Uterus (tissue), 4 donors: ENCODE data around the gene THSD8. TPM values are rescaled to one million over a fixed set of nuclear protein-coding genes. Genes with fewer than 3 reads are reported as not detected.
"Not testable (repeated sequence)": the region's sequence is repeated elsewhere in the genome, so short reads cannot be mapped to it uniquely, and the experiment has no call there.

ENCODE experiments used
- DNase-seq, 2 donors: peaks; one replicate each; pipeline ENCODE4 v3.0.0-alpha.2; 2019 to 2020
- H3K27ac ChIP-seq, 2 donors: fragments of 200-600 bp; sonication (generic); 1 replicate in 1 of 2; 2 replicates in 1 of 2; pipeline ENCODE4 v1.5.1; 2016 to 2018
- H3K27me3 ChIP-seq, 2 donors: fragments of 200-600 bp; sonication (generic); one replicate each; pipeline ENCODE4 v1.5.1; 2018 to 2019; ENCODE audit warnings: control low read depth in 1 of 2
- H3K36me3 ChIP-seq, 2 donors: fragments of 200-600 bp; sonication (generic); one replicate each; pipeline ENCODE4 v1.5.1; 2019; ENCODE audit warnings: control low read depth in 1 of 2
- H3K4me1 ChIP-seq, 2 donors: fragments of 200-600 bp; sonication (generic); one replicate each; pipeline ENCODE4 v1.5.1; 2018 to 2019; ENCODE audit warnings: control low read depth in 1 of 2
- H3K4me3 ChIP-seq, 2 donors: fragments of 200-600 bp; sonication (generic); 1 replicate in 1 of 2; 2 replicates in 1 of 2; pipeline ENCODE4 v1.5.1; 2018 to 2019; ENCODE audit warnings: mild to moderate bottlenecking in 1 of 2
- H3K9me3 ChIP-seq, 2 donors: fragments of 200-600 bp; sonication (generic); one replicate each; pipeline ENCODE4 v1.5.1; 2019; ENCODE audit warnings: control low read depth in 1 of 2
- POLR2A ChIP-seq, 2 donors: fragments of 450-650 bp; IDR thresholded peaks; one replicate each; pipeline ENCODE4 v1.6.1; 2016; ENCODE audit warnings: antibody characterized with exemption in 2 of 2, mild to moderate bottlenecking in 1 of 2, moderate library complexity in 1 of 2
- intact Hi-C: fragments of 100-400 bp; cut with DNase I; formaldehyde crosslinking; loops from one replicate; pipeline ENCODE4 v1.15.1; 2023; ENCODE audit warnings: low total_unique reads
- total RNA-seq, 4 donors: library from RNA; depleted of rRNA in 3 of 4; stranded (reverse); fragments of >200 nt in 3 of 4; gene quantifications; one replicate each; pipeline versions ENCODE4 v1.1.0 to v1.2.4, GENCODE V29; 2014 to 2023
- TF ChIP-seq, protein P1 (sequence below), 4 experiments: fragments of 200-600 bp in 2 of 4; fragments of 450-650 bp in 2 of 4; sonication (generic) in 2 of 4; IDR thresholded peaks; one replicate each; pipeline ENCODE4 v1.5.1; 2016 to 2019; ENCODE audit warnings: antibody characterized with exemption in 4 of 4, mild to moderate bottlenecking in 2 of 4, moderate library complexity in 1 of 4
- donor health status: DM: yes; HTN: yes; CAD: no.

Gene THSD8
- total RNA-seq, 4 donors from 2014 or later, result 4.1 TPM; not detected in 3

DNA sequence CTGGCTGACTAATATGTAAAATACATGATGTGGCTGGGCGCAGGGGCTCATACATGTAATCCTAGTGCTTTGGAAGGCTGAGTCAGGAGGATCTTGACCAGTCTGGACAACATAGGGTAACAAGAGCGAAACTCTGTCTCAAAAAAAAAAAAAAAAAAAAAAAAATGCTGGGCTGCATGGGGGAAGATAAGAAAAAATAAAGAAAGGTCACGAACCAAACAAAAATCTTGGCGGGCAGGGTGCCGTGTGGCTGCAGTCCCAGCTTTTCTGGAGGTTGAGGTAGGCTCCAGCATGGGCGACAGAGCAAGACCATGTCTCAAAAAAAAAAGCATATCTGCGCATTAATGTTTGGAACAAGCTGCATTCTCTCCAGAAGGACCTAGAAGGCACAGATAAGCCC, 13.2 kb downstream of the THSD8 start:
- no peak overlapping the region for H3K4me3 ChIP-seq
- no peaks in the 10 kb centered on the region for H3K36me3 ChIP-seq
- H3K27me3 ChIP-seq, result no peaks in the 10 kb centered on the region
- intact Hi-C loops, result no loop called here
- no peak for DNase-seq
- H3K4me1 ChIP-seq, result no peaks in the 10 kb centered on the region
- H3K27ac ChIP-seq, result no peak overlapping the region
- H3K9me3 ChIP-seq, result no peaks in the 10 kb centered on the region
- TF ChIP-seq, protein P1, sequence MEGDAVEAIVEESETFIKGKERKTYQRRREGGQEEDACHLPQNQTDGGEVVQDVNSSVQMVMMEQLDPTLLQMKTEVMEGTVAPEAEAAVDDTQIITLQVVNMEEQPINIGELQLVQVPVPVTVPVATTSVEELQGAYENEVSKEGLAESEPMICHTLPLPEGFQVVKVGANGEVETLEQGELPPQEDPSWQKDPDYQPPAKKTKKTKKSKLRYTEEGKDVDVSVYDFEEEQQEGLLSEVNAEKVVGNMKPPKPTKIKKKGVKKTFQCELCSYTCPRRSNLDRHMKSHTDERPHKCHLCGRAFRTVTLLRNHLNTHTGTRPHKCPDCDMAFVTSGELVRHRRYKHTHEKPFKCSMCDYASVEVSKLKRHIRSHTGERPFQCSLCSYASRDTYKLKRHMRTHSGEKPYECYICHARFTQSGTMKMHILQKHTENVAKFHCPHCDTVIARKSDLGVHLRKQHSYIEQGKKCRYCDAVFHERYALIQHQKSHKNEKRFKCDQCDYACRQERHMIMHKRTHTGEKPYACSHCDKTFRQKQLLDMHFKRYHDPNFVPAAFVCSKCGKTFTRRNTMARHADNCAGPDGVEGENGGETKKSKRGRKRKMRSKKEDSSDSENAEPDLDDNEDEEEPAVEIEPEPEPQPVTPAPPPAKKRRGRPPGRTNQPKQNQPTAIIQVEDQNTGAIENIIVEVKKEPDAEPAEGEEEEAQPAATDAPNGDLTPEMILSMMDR (IDR thresholded peaks at IDR 0.05), result no peak
- no peak for TF ChIP-seq POLR2A (IDR thresholded peaks at IDR 0.05)

DNA sequence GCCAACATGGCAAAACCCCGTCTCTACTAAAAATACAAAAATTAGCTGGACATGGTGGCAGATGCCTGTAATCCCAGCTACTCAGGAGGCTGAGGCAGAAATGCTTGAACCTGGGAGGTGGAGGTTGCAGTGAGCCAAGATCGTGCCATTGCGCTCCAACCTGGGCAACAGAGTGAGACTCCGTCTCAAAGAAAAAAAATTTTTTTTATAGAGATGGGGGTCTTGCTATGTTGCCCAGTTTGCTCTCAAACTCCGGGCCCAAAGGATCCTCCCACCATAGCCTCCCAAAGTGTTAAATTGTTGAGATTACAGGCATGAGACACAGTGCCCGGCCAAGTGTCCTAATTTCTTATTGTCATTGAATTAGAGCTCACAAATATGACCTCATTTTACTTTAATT, 15.3 kb downstream of the THSD8 start:
- H3K4me1 ChIP-seq, H3K4me3 ChIP-seq, H3K9me3 ChIP-seq, H3K27me3 ChIP-seq, H3K27ac ChIP-seq, DNase-seq, H3K36me3 ChIP-seq, intact Hi-C loops: not testable (repeated sequence)

DNA sequence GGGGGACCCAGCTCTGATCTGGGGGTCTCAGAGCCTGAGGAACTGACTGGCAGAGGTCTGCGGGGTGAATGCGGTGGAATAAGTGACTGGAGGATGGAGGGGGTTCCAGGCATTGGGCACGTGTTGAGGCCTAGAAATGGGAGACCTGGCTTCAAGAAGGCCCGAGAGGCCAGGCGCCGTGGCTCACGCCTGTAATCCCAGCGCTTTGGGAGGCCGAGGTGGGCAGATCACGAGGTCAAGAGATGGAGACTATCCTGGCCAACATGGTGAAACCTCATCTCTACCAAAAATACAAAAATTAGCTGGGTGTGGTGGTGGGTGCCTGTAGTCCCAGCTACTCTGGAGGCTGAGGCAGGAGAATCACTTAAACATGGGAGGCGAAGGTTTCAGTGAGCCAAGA, 15.9 kb downstream of the THSD8 start:
- H3K27me3 ChIP-seq, H3K4me3 ChIP-seq, DNase-seq, H3K36me3 ChIP-seq, H3K27ac ChIP-seq, H3K4me1 ChIP-seq, intact Hi-C loops, H3K9me3 ChIP-seq: not testable (repeated sequence)

DNA sequence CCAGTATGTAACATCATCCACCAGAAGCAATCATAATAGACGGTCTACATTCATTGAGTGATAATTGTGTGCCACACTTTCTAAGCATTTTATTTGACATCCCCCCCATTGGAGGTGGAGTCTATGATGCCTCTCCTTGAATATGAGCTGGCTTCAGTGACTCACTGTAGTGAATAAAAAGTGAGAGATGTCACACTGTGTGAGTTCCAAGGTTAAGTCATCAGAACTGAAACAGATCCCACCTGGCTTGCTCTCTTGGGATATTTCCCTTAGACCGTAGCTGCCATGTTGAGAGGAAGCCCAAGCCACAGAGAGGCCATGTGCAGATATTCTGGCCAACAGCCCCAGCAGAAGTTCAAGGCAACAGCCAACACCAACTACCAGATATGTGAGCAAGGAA, 19.9 kb downstream of the THSD8 start:
- intact Hi-C loops, result no loop called here
- no peak for DNase-seq
- Histone ChIP-seq H3K27ac (no peak overlapping the region), H3K36me3 (no peaks in the 10 kb centered on the region), H3K9me3 (no peaks in the 10 kb centered on the region), H3K4me3 (no peak overlapping the region), H3K27me3 (peaks cover 8 to 14% of the 10 kb centered on the region in 2 donors), H3K4me1 (no peaks in the 10 kb centered on the region)
- no peak for TF ChIP-seq POLR2A (IDR thresholded peaks at IDR 0.05)
- TF ChIP-seq, protein P1 (IDR thresholded peaks at IDR 0.05), result no peak

DNA sequence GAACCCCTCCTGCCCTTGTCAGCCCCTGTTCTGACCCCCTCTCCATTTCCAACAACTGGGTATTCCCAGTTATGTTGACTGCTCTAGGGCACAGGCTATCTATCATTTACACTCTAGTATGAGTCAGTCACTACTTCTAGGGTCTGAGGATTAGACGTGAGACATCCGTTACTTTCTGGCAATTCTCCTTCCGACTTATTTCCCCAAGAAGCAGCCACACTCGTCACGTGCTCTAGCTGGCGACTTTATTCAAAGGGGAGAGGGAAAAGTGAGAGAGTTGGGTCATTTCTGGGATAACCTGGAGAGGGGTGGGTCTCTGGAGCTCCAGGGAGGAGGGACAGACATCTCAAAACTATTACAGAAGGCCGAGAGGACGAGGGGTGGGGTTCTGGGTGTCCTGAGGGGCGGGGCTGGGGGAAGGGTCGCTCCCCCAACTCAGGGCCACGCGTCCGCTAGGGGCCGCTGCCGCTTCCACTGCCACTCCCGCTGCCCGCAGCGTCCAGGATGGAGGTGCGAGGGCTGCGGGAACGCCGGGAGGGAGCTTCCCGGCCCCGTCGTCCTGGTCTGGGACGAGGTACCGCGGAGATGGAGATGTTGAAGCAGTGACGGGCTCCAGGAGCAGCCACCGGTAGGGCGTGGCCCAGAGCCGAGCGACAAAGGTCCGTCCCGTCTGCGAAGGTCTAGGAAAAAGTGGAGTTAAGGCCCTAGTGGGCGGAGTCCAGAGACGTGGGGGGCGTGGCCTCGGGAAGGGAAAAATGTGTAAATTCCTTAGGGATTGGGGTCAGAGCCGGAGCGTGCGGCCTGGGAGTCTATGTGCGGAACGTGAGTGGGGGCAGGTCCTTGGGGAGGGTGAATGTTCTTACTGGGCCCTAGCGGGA, 23.6 kb downstream of the THSD8 start:
- H3K36me3 ChIP-seq, result no peaks in the 10 kb centered on the region
- no peak overlapping the region for H3K4me3 ChIP-seq
- H3K4me1 ChIP-seq, result no peaks in the 10 kb centered on the region
- no peak for DNase-seq
- intact Hi-C loops, result no loop called here
- H3K9me3 ChIP-seq, result no peaks in the 10 kb centered on the region
- no peak overlapping the region for H3K27ac ChIP-seq
- peaks cover 8 to 33% of the 10 kb centered on the region in 2 donors for H3K27me3 ChIP-seq
- no peak for TF ChIP-seq POLR2A (IDR thresholded peaks at IDR 0.05)
- TF ChIP-seq, protein P1 (IDR thresholded peaks at IDR 0.05), result no peak

DNA sequence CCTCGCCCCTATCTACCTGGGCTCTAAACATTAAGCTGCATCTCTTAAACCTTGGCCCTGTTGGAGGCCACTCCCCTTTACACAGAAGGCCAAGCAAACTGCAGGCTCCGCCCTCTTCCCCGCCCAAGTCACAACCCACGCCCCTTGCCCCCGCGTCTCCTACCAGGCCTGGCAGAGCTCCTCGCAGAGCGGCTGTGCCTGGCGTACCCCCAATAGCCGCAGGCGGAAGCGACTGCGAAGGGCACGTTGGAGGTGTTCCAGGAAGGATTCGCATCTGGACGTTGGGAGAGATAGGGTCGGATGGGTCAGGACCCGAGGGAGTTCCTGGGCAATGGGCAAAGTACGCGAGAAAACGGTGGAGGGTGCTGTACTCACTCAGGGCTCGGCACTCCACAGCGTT, 26.6 kb downstream of the THSD8 start:
- H3K27ac ChIP-seq, result no peak overlapping the region
- TF ChIP-seq, protein P1 (IDR thresholded peaks at IDR 0.05), result no peak
- peaks cover 28 to 61% of the 10 kb centered on the region in 2 donors for H3K27me3 ChIP-seq
- intact Hi-C loops, result no loop called here
- H3K4me3 ChIP-seq, result no peak overlapping the region
- no peaks in the 10 kb centered on the region for H3K9me3 ChIP-seq
- no peak for DNase-seq
- H3K36me3 ChIP-seq, result no peaks in the 10 kb centered on the region
- H3K4me1 ChIP-seq, result no peaks in the 10 kb centered on the region
